Fibroblast of villous mesenchyme (primary cell): ENCODE data around the gene ZSCAN4. TPM values are rescaled to one million over a fixed set of nuclear protein-coding genes. Genes with fewer than 3 reads are reported as not detected.

Experiments used
- DNase-seq: peaks from one replicate; pipeline ENCODE4 v3.0.0-alpha.2; 2010; ENCODE audit warnings: low read depth
- H3K4me3 ChIP-seq: 2 replicates; pipeline ENCODE4 v1.5.1; 2011; ENCODE audit warnings: low read depth, mild to moderate bottlenecking, low read length
- CTCF ChIP-seq: IDR thresholded peaks from 2 replicates; pipeline ENCODE4 v1.5.1; 2012; ENCODE audit warnings: low read depth, mild to moderate bottlenecking, low read length; ENCODE audit not compliant: insufficient read depth
- total RNA-seq: library from RNA; depleted of rRNA; stranded (reverse); fragments of >200 nt; gene quantifications from 2 replicates; pipeline ENCODE4 v1.2.3, GENCODE V29; 2012

Gene ZSCAN4, protein sequence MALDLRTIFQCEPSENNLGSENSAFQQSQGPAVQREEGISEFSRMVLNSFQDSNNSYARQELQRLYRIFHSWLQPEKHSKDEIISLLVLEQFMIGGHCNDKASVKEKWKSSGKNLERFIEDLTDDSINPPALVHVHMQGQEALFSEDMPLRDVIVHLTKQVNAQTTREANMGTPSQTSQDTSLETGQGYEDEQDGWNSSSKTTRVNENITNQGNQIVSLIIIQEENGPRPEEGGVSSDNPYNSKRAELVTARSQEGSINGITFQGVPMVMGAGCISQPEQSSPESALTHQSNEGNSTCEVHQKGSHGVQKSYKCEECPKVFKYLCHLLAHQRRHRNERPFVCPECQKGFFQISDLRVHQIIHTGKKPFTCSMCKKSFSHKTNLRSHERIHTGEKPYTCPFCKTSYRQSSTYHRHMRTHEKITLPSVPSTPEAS
- total RNA-seq: not detected in 2 replicates

GRCh38 chr19:57668635-57669034 lies at the start of gene ZSCAN4:
Gene ZSCAN4, plus strand, starts transcription at chr19:57668935. Its CDS starts 7,211 bp downstream, at chr19:57676146.
- H3K4me3 ChIP-seq: no peak within 1 kb of the TSS
- no peak for TF ChIP-seq CTCF
- DNase-seq: no peak

GRCh38 chr19:57620673-57621348 lies 47.9 kb upstream of the ZSCAN4 start:
- peak; percentile 10 for DNase-seq
- H3K4me3 ChIP-seq: no peak overlapping the region
- TF ChIP-seq CTCF: no peak

GRCh38 chr19:57623091-57623490 lies 45.6 kb upstream of the ZSCAN4 start:
- TF ChIP-seq CTCF: no peak
- DNase-seq: no peak

GRCh38 chr19:57632987-57633831 lies 35.5 kb upstream of the ZSCAN4 start, which contains the start of gene ZNF211:
Gene ZNF211, plus strand, starts transcription at chr19:57633168. Its CDS starts 179 bp downstream, at chr19:57633347.
- TF ChIP-seq CTCF: no peak

More at GRCh38 chr19:57623091-57623490, 45.6 kb upstream of the ZSCAN4 start:
- H3K4me3 ChIP-seq: no peak overlapping the region

GRCh38 chr19:57633832-57634131 lies 35.0 kb upstream of the ZSCAN4 start:
- DNase-seq: no peak
- peak overlapping the region; percentile 95 for H3K4me3 ChIP-seq
- no peak for TF ChIP-seq CTCF

More at GRCh38 chr19:57632987-57633831, 35.5 kb upstream of the ZSCAN4 start, which contains the start of gene ZNF211:
- H3K4me3 ChIP-seq: peak within 1 kb of the TSS; percentile 95
- DNase-seq: peak; percentile 94

DNA sequence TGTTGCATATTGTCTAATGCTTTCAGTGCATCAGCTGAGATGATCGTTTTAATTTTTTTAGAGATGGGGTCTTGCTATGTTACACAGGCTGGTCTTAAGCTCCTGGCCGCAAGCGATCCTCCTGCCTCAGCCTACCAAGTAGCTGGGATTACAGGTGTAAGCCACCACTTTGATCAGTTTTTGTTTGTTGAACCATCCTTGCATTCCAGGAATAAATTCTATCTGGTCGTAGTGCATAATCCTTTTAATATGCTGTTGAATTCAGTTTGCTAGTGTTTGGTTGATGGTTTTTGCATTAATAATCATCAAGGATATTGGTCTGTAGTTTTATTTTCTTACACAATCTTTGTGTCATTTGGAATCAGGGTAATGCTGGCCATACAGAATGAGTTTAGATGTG lies 31.4 kb upstream of the ZSCAN4 start:
- no peak for TF ChIP-seq CTCF
- DNase-seq: no peak
- H3K4me3 ChIP-seq: no peak overlapping the region
